Measurements from ENCODE around the gene ARID1B. TPM values are rescaled to one million over a fixed set of nuclear protein-coding genes. Genes with fewer than 3 reads are reported as not detected.

ARID1B gene
- total and polyA plus RNA-seq, 9 of the 15 experiments (the other 6 are each of a cell fraction or from before 2014, with no cell fraction given), result 12.5 to 50.5 (median 25.8) TPM

GRCh38 chr6:156950084-156950483 is 172.9 kb downstream of the ARID1B start:
- no peak for FAIRE-seq
- WGBS (ENCODE audit: insufficient coverage, low coverage, missing lambda C conversion rate), result 80% methylated on average over 2 of the region's 2 CpGs
- Histone ChIP-seq H3K79me2 (ENCODE audit: control insufficient read depth, insufficient read depth, low read length) (peaks cover 53% of the 10 kb centered on the region), H3K27ac (ENCODE audit: extremely low read depth, low read depth, low read length) (no peak overlapping the region), H3K4me2 (ENCODE audit: insufficient read depth, low read length) (no peak overlapping the region), H3K36me3 (ENCODE audit: control insufficient read depth, insufficient read depth, low read length) (no peaks in the 10 kb centered on the region), H3K4me1 (replicated peaks in 1 of 2; ENCODE audit: control insufficient read depth in 2 of 2, insufficient read depth in 2 of 2, low read length in 2 of 2) (peaks cover 7 to 11% of the 10 kb centered on the region in 2 experiments; a peak in 3 of 5 replicates), H3K9me3 (replicated peaks; ENCODE audit: control insufficient read depth, insufficient read depth, low read depth, low read length) (no peaks in the 10 kb centered on the region), H3K9me1 (ENCODE audit: control insufficient read depth, insufficient read depth, low read length) (no peaks in the 10 kb centered on the region), H2AFZ (ENCODE audit: low read depth, low read length) (no peak overlapping the region), H3K9ac (ENCODE audit: insufficient read depth in 1 of 2, low read depth in 2 of 2, low read length in 2 of 2) (no peak overlapping the region), H4K20me1 (replicated peaks; ENCODE audit: control insufficient read depth, insufficient read depth, low read length) (no peaks in the 10 kb centered on the region), H3K4me3 (no peak overlapping the region), H3K27me3 (ENCODE audit: control insufficient read depth in 2 of 2, insufficient read depth in 2 of 2, low read length in 2 of 2) (no peaks in the 10 kb centered on the region; a peak in 1 of 5 replicates)
- TF ChIP-seq HSF4 (CRISPR knock-in tag; IDR thresholded peaks at IDR 0.05; ENCODE audit: borderline replicate concordance) (no peak), EZH2 (IDR thresholded peaks at IDR 0.05; ENCODE audit: borderline replicate concordance, low read depth, low read length) (no peak), CGGBP1 (CRISPR knock-in tag; IDR thresholded peaks at IDR 0.05) (no peak), ZNF76 (CRISPR knock-in tag; IDR thresholded peaks at IDR 0.05; ENCODE audit: borderline replicate concordance) (no peak), TARDBP (IDR thresholded peaks at IDR 0.05) (no peak), CC2D1A (IDR thresholded peaks at IDR 0.05) (no peak), PURB (CRISPR knock-in tag; IDR thresholded peaks at IDR 0.05; ENCODE audit: low read depth) (no peak), CBX8 (IDR thresholded peaks at IDR 0.05; ENCODE audit: borderline replicate concordance, extremely low read depth, low read depth, low read length, poor library complexity, severe bottlenecking) (no peak), TAF1 (IDR thresholded peaks at IDR 0.05; ENCODE audit: control insufficient read depth, extremely low read depth, insufficient read depth, low read length, severe bottlenecking) (no peak), MAFK (IDR thresholded peaks at IDR 0.05; ENCODE audit: low read length) (no peak), MYC (IDR thresholded peaks at IDR 0.05; ENCODE audit: low read depth, low read length) (no peak), MYC (CRISPR knock-in tag; IDR thresholded peaks at IDR 0.05; ENCODE audit: borderline replicate concordance, low read depth) (no peak), SRSF9 (IDR thresholded peaks at IDR 0.05; ENCODE audit: borderline replicate concordance, low read depth, low read length) (no peak), TSC22D4 (tag; IDR thresholded peaks at IDR 0.05) (no peak), RBFOX2 (IDR thresholded peaks at IDR 0.05; ENCODE audit: low read depth, low read length) (no peak)
- ChIA-PET CTCF (ENCODE audit: low intra/inter-chr PET ratio) (no interaction called here), POLR2A (interaction anchor here (1.6 kb wide), 1 partner anchor 26 kb away, joined by 6 read pairs; no protein-coding TSS in a partner anchor)
- in situ Hi-C loops (cut with MboI) (no loop called here), intact Hi-C loops (cut with micrococcal nuclease) (no loop called here)
- no peak for DNase-seq (ENCODE audit: extremely low read depth in 1 of 4, low spot score in 3 of 4)
- BruUV-seq (replicated peaks), result no TSS peak
- no peak for ATAC-seq
